Stimulated activated CD8-positive, alpha-beta memory T cell treated with anti-CD3 and anti-CD28 coated beads, Interleukin-2, amount 100 ng/mL, for 1 hour (primary cell): ENCODE data around the gene KIAA1217.
"Not testable (repeated sequence)": the region's sequence is repeated elsewhere in the genome, so short reads cannot be mapped to it uniquely, and the experiment has no call there.

Experiments
- DNase-seq, 2 donors: peaks; one replicate each; pipeline ENCODE4 v3.0.0-alpha.2; 2020; ENCODE audit warnings: low read depth in 2 of 2

KIAA1217 gene

GRCh38 chr10:24442234-24442633 lies 233.3 kb downstream of the KIAA1217 start:
- DNase-seq: no peak

DNA sequence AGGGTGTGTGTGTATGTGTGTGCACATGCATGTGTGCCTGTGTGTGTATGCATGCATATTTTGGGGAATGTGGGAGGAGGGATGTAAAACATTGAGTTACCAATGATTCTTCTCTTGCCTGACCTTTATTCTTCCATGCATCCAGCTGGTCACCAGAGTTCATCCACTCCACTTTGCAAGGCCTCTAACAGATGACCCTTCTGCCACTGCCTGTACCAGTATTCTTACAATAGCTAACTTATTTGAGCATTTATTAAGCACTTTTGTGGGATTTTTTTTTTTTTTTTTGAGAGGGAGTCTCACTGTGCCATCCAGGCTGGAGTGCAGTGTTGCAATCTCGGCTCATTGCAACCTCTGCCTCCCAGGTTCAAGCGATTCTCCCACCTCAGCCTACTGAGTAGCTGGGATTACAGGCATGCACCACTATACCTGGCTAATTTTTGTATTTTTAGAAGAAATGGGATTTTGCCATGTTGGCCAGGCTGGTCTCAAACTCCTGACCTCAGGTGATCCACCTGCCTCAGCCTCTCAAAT lies 233.8 kb downstream of the KIAA1217 start:
- not testable (repeated sequence) for DNase-seq

- DNase-seq: no peak
Observed at GRCh38 chr10:24444337-24444736, 235.4 kb downstream of the KIAA1217 start.

DNA sequence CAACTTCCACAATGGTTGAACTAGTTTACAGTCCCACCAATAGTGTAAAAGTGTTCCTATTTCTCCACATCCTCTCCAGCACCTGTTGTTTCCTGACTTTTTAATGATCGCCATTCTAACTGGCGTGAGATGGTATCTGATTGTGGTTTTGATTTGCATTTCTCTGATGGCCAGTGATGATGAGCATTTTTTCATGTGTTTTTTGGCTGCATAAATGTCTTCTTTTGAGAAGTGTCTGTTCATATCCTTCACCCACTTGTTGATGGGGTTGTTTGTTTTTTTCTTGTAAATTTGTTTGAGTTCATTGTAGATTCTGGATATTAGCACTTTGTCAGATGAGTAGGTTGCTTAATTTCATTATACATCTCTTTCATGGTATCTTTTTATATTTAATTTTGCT lies 237.0 kb downstream of the KIAA1217 start:
- DNase-seq: not testable (repeated sequence)

- no peak for DNase-seq
Observed at GRCh38 chr10:24446739-24447138, 237.8 kb downstream of the KIAA1217 start.

DNA sequence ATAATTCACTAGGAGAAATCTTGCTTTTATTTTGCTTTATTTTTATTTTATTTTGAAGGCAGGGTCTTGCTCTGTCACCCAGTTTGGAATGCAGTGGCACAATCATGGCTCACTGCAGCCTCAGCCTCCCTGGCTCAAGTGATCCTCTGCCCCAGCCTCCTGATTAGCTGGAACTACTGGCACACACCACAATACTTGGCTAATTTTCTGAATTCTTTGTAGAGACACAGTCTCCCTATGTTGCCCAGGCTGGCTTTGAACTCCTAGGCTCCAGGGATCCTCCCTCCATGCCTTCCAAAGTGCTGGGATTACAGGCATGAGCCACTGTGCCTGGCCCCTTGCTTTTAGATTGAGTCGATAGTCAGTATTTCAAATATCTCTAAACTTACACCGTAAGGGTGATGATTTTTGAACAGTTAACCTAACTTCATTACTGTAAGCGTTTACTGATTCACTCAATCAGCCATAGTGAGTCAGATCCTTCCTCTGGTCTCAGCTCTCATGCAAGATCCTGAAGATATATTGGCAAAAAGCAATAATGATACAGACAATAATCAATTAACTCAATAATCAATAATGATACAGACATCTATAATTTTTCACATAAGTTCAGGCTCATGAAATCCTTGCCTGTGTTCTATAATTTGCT lies 239.5 kb downstream of the KIAA1217 start:
- no peak for DNase-seq

DNA sequence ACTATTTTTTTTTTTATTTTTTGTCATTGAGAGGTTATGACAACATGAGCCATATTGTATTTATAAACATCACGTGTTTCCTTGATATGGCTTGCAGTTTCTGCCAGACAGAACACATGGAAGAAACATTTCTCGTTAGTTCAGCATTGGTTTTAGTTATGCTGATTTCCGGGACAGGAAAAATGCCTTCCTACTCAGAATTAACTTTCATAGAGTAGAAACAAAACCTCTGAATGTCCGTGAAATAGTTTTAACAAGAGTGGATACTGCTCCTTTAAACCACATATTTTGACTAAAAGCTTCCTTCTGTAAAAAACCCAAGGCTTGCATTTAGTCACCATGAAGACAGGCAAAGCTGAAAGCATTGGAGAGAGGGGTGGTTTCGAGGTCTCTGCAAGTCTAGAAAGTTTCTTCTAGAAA lies 240.4 kb downstream of the KIAA1217 start:
- no peak for DNase-seq

GRCh38 chr10:24449769-24450310 lies 240.9 kb downstream of the KIAA1217 start:
- DNase-seq: no peak

GRCh38 chr10:24451325-24451820 lies 242.4 kb downstream of the KIAA1217 start:
- DNase-seq: no peak

DNA sequence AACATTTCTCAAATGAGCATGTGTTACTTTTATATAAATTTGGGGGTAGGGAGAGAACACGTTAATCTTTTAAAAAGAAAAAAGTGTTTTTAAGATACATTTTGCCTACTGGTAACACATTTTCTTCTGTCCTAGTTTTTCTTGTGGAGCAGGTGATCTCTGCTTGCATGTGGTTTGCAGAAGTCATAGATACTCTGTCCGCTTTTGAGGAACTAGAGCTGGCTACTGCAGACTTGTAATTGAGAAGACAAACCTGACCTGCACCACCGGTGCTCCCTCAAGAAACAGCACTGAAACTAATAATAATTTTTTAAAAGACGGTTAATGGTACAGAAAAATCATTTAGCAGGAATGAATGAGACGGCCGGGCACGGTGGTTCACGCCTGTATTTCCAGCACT lies 243.1 kb downstream of the KIAA1217 start:
- no peak for DNase-seq

DNA sequence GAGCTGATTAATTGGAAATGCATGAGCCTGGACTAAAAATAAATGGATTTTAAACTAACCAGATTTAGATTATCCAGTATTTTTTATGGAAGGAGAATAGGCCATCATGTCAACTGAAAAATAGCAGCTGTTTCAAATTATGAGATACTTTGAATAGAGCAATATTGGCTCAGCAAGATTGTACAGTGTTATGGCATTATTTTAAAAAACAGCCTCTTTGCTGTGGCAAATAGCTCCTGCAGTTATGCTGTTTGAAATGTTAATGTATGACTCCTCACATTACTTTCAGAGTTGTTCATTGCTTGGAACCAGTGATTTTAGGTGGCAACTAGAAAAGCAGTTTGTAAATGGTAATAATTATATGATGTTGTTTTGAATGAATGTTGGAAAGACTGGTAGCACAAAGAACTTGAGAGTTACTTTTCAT lies 244.5 kb downstream of the KIAA1217 start:
- no peak for DNase-seq

- DNase-seq: no peak
Observed at GRCh38 chr10:24453973-24454372, 245.0 kb downstream of the KIAA1217 start.

DNA sequence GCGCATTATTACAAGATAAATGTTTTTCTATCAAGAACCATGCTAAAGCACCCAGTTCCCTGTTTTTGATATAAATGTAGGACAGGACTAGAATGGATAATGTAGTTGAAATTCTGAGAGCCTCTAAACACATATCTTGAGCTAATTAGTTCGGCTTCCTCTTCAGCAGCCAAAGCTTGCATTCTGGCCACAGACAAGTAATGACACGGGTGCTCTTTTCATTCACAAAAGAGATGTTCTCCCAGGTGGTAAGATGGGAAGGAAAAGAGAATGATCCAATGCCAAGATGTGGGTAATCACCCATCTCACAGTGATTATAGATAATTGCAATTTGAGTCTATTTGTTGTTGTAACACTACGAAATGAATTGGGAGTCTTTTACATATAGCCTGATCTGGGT lies 246.5 kb downstream of the KIAA1217 start:
- no peak for DNase-seq

- DNase-seq: no peak
Observed at GRCh38 chr10:24456322-24456721, 247.4 kb downstream of the KIAA1217 start.

GRCh38 chr10:24457661-24458318 lies 248.9 kb downstream of the KIAA1217 start:
- DNase-seq: no peak

DNA sequence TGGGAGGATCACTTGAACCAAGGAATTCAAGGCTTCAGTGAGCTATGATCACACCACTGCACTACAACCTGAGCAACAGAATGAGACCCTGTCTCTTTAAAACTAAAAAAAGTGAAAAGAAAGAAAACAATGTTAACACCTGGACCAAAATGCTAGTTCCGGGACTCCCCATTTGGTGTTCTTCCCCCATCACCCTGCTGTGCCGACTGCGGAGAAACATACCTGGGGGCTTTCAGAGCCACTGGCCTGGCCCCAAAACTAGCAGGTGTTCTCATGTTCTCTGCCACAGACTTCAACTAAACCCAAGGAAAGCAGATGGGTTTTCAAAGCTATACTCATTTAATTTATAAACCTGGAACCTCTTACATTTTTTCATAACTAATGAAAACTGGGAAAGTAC lies 250.9 kb downstream of the KIAA1217 start:
- DNase-seq: no peak

GRCh38 chr10:24462291-24462813 lies 253.4 kb downstream of the KIAA1217 start:
- DNase-seq: no peak

DNA sequence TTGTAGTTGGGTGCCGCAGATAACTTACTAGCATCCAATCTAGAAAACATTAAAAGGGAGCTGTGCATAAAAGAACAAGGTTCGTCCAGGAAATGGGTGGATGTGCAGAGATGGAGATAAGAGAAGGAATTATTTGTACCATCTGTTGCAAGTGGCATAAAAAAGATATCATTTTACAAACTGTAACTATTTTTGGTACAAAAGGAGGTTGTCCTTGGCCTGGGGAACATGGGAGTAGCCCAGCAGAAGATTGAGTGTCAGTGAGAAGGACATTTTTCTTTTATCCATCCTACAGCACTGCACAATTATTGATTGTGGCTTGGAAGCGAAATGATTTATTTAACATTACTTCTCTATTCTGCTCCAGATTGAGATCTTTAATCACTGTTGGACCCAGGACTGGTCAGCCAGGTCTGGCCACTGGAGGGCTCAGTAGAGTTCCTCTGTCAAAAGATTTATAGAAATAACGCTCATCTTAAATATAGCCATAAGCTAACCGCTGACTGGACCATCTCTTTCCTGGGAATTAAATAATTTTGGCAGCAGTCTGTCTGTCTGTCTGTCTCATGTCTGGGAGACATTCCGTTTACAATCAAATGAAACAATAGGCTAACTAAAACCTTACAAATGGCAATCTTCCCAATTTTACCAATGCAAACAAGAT lies 254.1 kb downstream of the KIAA1217 start:
- DNase-seq: no peak

GRCh38 chr10:24463611-24464426 lies 254.9 kb downstream of the KIAA1217 start:
- DNase-seq: no peak

- DNase-seq: no peak
Observed at GRCh38 chr10:24465124-24465874, 256.4 kb downstream of the KIAA1217 start.
